Endothelial cell of umbilical vein (primary cell): ENCODE results near the gene SKIDA1. TPM values are rescaled to one million over a fixed set of nuclear protein-coding genes. Genes with fewer than 3 reads are reported as not detected.
"Not testable (repeated sequence)": the region's sequence is repeated elsewhere in the genome, so short reads cannot be mapped to it uniquely, and the experiment has no call there.

Experiments used
- BruUV-seq: library from RNA; stranded (reverse); fragments of 400-500 nt; replicated peaks from 2 replicates; lab custom pipeline; 2021; lab: Mats Ljungman, UMichigan
- CTCF ChIA-PET: fragments of 300-600, 350-600 bp; sonication (Branson Sonifier 250); formaldehyde crosslinking; loops from one replicate; lab custom pipeline; 2021; ENCODE audit warnings: antibody characterized with exemption, inconsistent platforms; lab: Charles Lee
- POLR2A ChIA-PET: fragments of 300-600, 350-600 bp; sonication (Branson Sonifier 250); formaldehyde crosslinking; loops from one replicate; lab custom pipeline; 2021; ENCODE audit warnings: antibody characterized with exemption, inconsistent platforms; lab: Charles Lee
- DNase-seq: peaks from one replicate; pipeline ENCODE4 v3.0.0-alpha.2; 2011; ENCODE audit warnings: low read depth, low spot score
- FAIRE-seq: peaks from 2 replicates; lab custom pipeline; 2011; peaks lifted over from hg19 to GRCh38; lab: Jason Lieb, UNC
- H2AFZ ChIP-seq: 2 replicates; pipeline ENCODE4 v1.6.0; 2012; ENCODE audit warnings: low read depth, low read length, control low read depth, inconsistent platforms
- H3K27ac ChIP-seq: 2 replicates; pipeline ENCODE4 v1.5.1; 2011; ENCODE audit warnings: low read depth, mild to moderate bottlenecking, control low read depth, low read length, moderate library complexity; ENCODE audit not compliant: insufficient read depth
- H3K27me3 ChIP-seq, 2 experiments: 2 replicates each; pipeline versions ENCODE4 v1.6.0 to v1.6.1; 2011; ENCODE audit warnings: low read length in 2 of 2, mixed read lengths in 1 of 2; ENCODE audit not compliant: control insufficient read depth in 2 of 2, insufficient read depth in 2 of 2
- H3K36me3 ChIP-seq, 2 experiments: 2 replicates in 1 of 2; 3 replicates in 1 of 2; pipeline ENCODE4 v1.5.1; 2011; ENCODE audit warnings: low read length in 2 of 2, mild to moderate bottlenecking in 1 of 2, moderate library complexity in 1 of 2; ENCODE audit not compliant: control insufficient read depth in 2 of 2, insufficient read depth in 2 of 2; ENCODE audit errors: extremely low read depth in 1 of 2
- H3K4me1 ChIP-seq: 3 replicates; pipeline ENCODE4 v1.5.1; 2011; ENCODE audit warnings: mild to moderate bottlenecking, low read length; ENCODE audit not compliant: control insufficient read depth, insufficient read depth; ENCODE audit errors: extremely low read depth
- H3K4me2 ChIP-seq: 2 replicates; pipeline ENCODE4 v1.6.1; 2011; ENCODE audit warnings: low read length, control low read depth, mixed read lengths; ENCODE audit not compliant: insufficient read depth
- H3K4me3 ChIP-seq, 3 experiments: fragments of 200-600 bp in 1 of 3; sonication (generic), shearing (Covaris generic) in 1 of 3; replicated peaks in 1 of 3; 2 replicates each; pipeline ENCODE4 v1.5.1; 2011 to 2016; ENCODE audit warnings: control low read depth in 3 of 3, low read length in 3 of 3, mild to moderate bottlenecking in 2 of 3, inconsistent platforms in 1 of 3, low read depth in 1 of 3, moderate library complexity in 1 of 3; ENCODE audit not compliant: insufficient read depth in 1 of 3
- H3K79me2 ChIP-seq: 2 replicates; pipeline ENCODE4 v1.6.0; 2012; ENCODE audit warnings: low read length, inconsistent platforms; ENCODE audit not compliant: control insufficient read depth, insufficient read depth
- H3K9ac ChIP-seq: replicated peaks from 2 replicates; pipeline ENCODE3; 2011; ENCODE audit warnings: low read length, control low read depth; ENCODE audit not compliant: insufficient read depth; ENCODE audit errors: extremely low read depth
- H3K9me1 ChIP-seq: replicated peaks from 3 replicates; pipeline ENCODE4 v1.6.0; 2011; ENCODE audit warnings: mild to moderate bottlenecking, low read length; ENCODE audit not compliant: control insufficient read depth, insufficient read depth; ENCODE audit errors: extremely low read depth
- H3K9me3 ChIP-seq: replicated peaks from 2 replicates; pipeline ENCODE4 v1.5.1; 2012; ENCODE audit warnings: low read length, inconsistent platforms; ENCODE audit not compliant: control insufficient read depth, insufficient read depth
- H4K20me1 ChIP-seq: replicated peaks from 2 replicates; pipeline ENCODE3; 2011; ENCODE audit warnings: mild to moderate bottlenecking, low read length; ENCODE audit not compliant: control insufficient read depth, insufficient read depth; ENCODE audit errors: extremely low read depth
- EZH2 ChIP-seq: IDR thresholded peaks from 2 replicates; pipeline ENCODE4 v1.6.1; 2012; ENCODE audit warnings: borderline replicate concordance, low read depth, mild to moderate bottlenecking, moderate library complexity, low read length, inconsistent platforms; ENCODE audit not compliant: severe bottlenecking
- FOS ChIP-seq: IDR thresholded peaks from 2 replicates; pipeline ENCODE4 v1.6.1; 2011; ENCODE audit warnings: mild to moderate bottlenecking, low read length, moderate library complexity, borderline replicate concordance; ENCODE audit not compliant: insufficient read depth
- GATA2 ChIP-seq: IDR thresholded peaks from 2 replicates; pipeline ENCODE4 v1.7.0; 2011; ENCODE audit warnings: low read depth, mild to moderate bottlenecking, moderate library complexity, mixed read lengths, low read length; ENCODE audit not compliant: insufficient read length, insufficient read depth
- JUN ChIP-seq: IDR thresholded peaks from 2 replicates; pipeline ENCODE4 v1.6.1; 2011; ENCODE audit warnings: borderline replicate concordance, low read depth; ENCODE audit not compliant: insufficient read length, insufficient read depth
- POLR2AphosphoS5 ChIP-seq: IDR thresholded peaks from 2 replicates; pipeline ENCODE4 v1.6.1; 2012; ENCODE audit warnings: low read depth, mild to moderate bottlenecking, control low read depth, low read length, moderate library complexity; ENCODE audit not compliant: insufficient read depth
- dilution Hi-C: fragments of 300-500 bp; cut with MboI; formaldehyde crosslinking; loops from one replicate; pipeline ENCODE4 v1.15.0; 2019; ENCODE audit warnings: low sequenced_read_pairs; ENCODE audit not compliant: extremely low pct_ligation_motif_present
- intact Hi-C: fragments of 100-400 bp; cut with micrococcal nuclease; formaldehyde crosslinking; loops from one replicate; pipeline ENCODE4 v1.10.0; 2022
- polyA plus RNA-seq, 4 experiments: library from polyadenylated mRNA; depleted of rRNA in 3 of 4; stranded (reverse) in 3 of 4; unstranded in 1 of 4; fragments of >200 nt; gene quantifications; 2 replicates each; pipeline versions ENCODE4 v1.2.1 to v1.2.3, GENCODE V29; 2011 to 2012; ENCODE audit warnings: missing spikeins in 1 of 4
- total RNA-seq: library from RNA; stranded (reverse); gene quantifications from 2 replicates; pipeline ENCODE4 v1.2.3, GENCODE V29; 2021
- TF ChIP-seq, protein P1 (sequence below), 2 donors: IDR thresholded peaks; 1 replicate in 1 of 2; 2 replicates in 1 of 2; pipeline ENCODE4 v1.5.1; 2011; ENCODE audit warnings: low read length in 2 of 2, mild to moderate bottlenecking in 2 of 2, moderate library complexity in 2 of 2, control low read depth in 1 of 2, inconsistent platforms in 1 of 2, low read depth in 1 of 2; ENCODE audit not compliant: insufficient read depth in 1 of 2; ENCODE audit errors: extremely low read depth in 1 of 2

Gene SKIDA1
- total and polyA plus RNA-seq, 2 donors (not counting 3 experiments of a cell fraction or from before 2014, with no cell fraction given) = 0.21 to 0.71 TPM

GRCh38 chr10:21552638-21553037, 27.2 kb upstream of the SKIDA1 start:
- Histone ChIP-seq H3K9me3 (no peaks in the 10 kb centered on the region), H3K36me3 (peaks cover 8 to 16% of the 10 kb centered on the region in 2 experiments)

GRCh38 chr10:21547246-21547645, 21.8 kb upstream of the SKIDA1 start:
- Histone ChIP-seq H3K4me2 (no peak overlapping the region), H3K27ac (no peak overlapping the region), H3K27me3 (no peaks in the 10 kb centered on the region), H2AFZ (no peak overlapping the region), H3K9me3 (no peaks in the 10 kb centered on the region), H4K20me1 (no peaks in the 10 kb centered on the region), H3K9ac (no peak overlapping the region), H3K9me1 (no peaks in the 10 kb centered on the region), H3K4me1 (peaks cover 3% of the 10 kb centered on the region), H3K36me3 (peaks cover 16 to 18% of the 10 kb centered on the region in 2 experiments), H3K79me2 (peaks cover 55% of the 10 kb centered on the region), H3K4me3 (no peak overlapping the region)
- no peak for FAIRE-seq
- intact Hi-C loops = no loop called here
- dilution Hi-C loops = no loop called here
- ChIA-PET CTCF (interaction anchor here (1.0 kb wide), 1 partner anchor 268 kb away, joined by 3 read pairs; no protein-coding TSS in a partner anchor), POLR2A (no interaction called here)
- no peak for TF ChIP-seq JUN
- TF ChIP-seq FOS = no peak
- no peak for TF ChIP-seq GATA2
- TF ChIP-seq, protein P1, sequence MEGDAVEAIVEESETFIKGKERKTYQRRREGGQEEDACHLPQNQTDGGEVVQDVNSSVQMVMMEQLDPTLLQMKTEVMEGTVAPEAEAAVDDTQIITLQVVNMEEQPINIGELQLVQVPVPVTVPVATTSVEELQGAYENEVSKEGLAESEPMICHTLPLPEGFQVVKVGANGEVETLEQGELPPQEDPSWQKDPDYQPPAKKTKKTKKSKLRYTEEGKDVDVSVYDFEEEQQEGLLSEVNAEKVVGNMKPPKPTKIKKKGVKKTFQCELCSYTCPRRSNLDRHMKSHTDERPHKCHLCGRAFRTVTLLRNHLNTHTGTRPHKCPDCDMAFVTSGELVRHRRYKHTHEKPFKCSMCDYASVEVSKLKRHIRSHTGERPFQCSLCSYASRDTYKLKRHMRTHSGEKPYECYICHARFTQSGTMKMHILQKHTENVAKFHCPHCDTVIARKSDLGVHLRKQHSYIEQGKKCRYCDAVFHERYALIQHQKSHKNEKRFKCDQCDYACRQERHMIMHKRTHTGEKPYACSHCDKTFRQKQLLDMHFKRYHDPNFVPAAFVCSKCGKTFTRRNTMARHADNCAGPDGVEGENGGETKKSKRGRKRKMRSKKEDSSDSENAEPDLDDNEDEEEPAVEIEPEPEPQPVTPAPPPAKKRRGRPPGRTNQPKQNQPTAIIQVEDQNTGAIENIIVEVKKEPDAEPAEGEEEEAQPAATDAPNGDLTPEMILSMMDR (IDR thresholded peaks at IDR 0.05; ENCODE audit: extremely low read depth in 1 of 2, insufficient read depth in 1 of 2, low read depth in 1 of 2, low read length in 2 of 2) = no peak
- no peak for TF ChIP-seq POLR2AphosphoS5
- no peak for TF ChIP-seq EZH2
- no peak for DNase-seq
- no TSS peak for BruUV-seq

More at GRCh38 chr10:21552638-21553037, 27.2 kb upstream of the SKIDA1 start:
- POLR2A ChIA-PET = no interaction called here
- H4K20me1 ChIP-seq = peaks cover 3% of the 10 kb centered on the region
- H3K9ac ChIP-seq = no peak overlapping the region
- dilution Hi-C loops (no loop called here), intact Hi-C loops (no loop called here)
- peaks cover 3% of the 10 kb centered on the region for H3K4me1 ChIP-seq
- CTCF ChIA-PET = no interaction called here
- H3K9me1 ChIP-seq = no peaks in the 10 kb centered on the region
- no peak for TF ChIP-seq JUN
- no peak for FAIRE-seq
- no peak overlapping the region for H3K4me3 ChIP-seq
- H2AFZ ChIP-seq = no peak overlapping the region
- H3K4me2 ChIP-seq = no peak overlapping the region
- no peaks in the 10 kb centered on the region for H3K27me3 ChIP-seq
- DNase-seq = no peak
- no TSS peak for BruUV-seq
- no peak overlapping the region for H3K27ac ChIP-seq
- peaks cover 63% of the 10 kb centered on the region for H3K79me2 ChIP-seq

DNA sequence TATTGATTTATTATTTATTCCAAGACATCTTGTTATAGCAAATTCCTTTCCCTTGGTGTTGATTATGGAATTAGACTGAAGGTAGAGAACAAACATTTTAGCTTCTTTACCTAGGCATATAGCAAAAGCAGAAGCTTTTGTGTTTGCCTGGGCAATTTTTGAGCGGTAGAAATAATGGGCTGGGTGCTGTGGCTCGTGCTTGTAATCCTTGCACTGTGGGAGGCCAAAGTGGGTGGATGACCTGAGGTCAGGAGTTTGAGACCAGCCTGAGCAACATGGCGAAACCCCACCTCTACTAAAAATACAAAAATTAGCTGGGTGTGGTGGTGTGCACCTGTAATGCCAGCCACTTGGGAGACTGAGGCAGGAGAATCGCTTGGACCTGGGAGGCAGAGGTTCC, 15.2 kb upstream of the SKIDA1 start:
- H3K9me3 ChIP-seq, BruUV-seq, CTCF ChIA-PET: not testable (repeated sequence)

More for the DNA sequence above, 15.2 kb upstream of the SKIDA1 start:
- dilution Hi-C loops, FAIRE-seq, H3K4me3 ChIP-seq, intact Hi-C loops, H2AFZ ChIP-seq, H3K9ac ChIP-seq, H3K4me2 ChIP-seq, H3K4me1 ChIP-seq, H3K27me3 ChIP-seq, POLR2A ChIA-PET, H3K9me1 ChIP-seq, DNase-seq, H4K20me1 ChIP-seq, H3K27ac ChIP-seq: not testable (repeated sequence)
- Histone ChIP-seq H3K79me2 (peaks cover 33% of the 10 kb centered on the region), H3K36me3 (peaks cover 15 to 22% of the 10 kb centered on the region in 2 experiments)
